ENCODE results near the gene GPC5. TPM values are rescaled to one million over a fixed set of nuclear protein-coding genes. Genes with fewer than 3 reads are reported as not detected.

Gene GPC5
- total and polyA plus RNA-seq, 2 of the 8 experiments (the other 6 are each of a cell fraction or from before 2014, with no cell fraction given): 0.20 to 0.39 TPM

DNA sequence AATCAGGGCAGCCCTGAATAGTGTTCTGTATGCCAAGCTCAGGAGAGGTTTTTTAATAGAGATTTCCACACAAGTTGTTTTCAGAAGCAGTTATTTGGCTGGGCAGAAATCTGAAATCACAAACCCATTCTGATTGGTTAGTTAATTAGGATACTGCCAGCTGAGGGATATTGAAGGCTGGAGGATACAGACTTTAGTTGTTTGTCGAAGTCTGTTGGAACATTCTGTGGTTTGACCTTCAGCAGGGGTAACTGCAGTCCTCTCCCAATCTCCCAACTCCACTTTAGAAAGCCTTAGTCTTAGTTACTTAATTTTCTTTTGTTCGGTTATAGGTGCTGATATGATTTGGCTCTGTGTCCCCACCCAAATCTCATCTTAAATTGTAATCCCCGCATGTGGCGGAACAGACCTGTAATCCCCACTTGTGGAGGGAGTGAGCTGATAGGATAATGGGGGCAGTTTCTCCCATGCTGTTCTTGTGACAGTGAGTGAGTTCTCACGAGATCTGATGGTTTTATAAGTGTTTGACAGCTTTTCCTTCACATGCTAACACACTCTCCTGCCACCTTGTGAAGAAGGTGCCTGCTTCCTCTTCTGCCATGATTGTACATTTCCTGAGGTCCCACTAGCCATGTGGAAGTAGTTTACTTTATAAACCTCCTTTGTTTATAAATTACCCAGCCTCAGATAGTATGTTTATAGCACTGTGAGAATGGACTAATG lies 169.2 kb downstream of the GPC5 start:
- no peaks in the 10 kb centered on the region for H3K36me3 ChIP-seq (ENCODE audit: control insufficient read depth in 2 of 4, insufficient read depth in 4 of 4, low read length in 3 of 4)
- H3K4me2 ChIP-seq (ENCODE audit: insufficient read depth in 1 of 2, low read depth in 2 of 2, low read length in 2 of 2): no peak overlapping the region
- no peak overlapping the region for H3K4me3 ChIP-seq (ENCODE audit: extremely low read depth in 1 of 4, insufficient read depth in 2 of 4, low read depth in 3 of 4, low read length in 4 of 4)
- DNase-seq (ENCODE audit: low read depth in 1 of 2, low spot score in 2 of 2): no peak
- H3K9ac ChIP-seq (replicated peaks in 1 of 4; ENCODE audit: extremely low read depth in 1 of 4, low read depth in 3 of 4, low read length in 3 of 4): no peak overlapping the region
- no peak overlapping the region for H4K8ac ChIP-seq (ENCODE audit: extremely low read depth, insufficient read depth, low read length)
- no peak overlapping the region for H2BK120ac ChIP-seq (replicated peaks; ENCODE audit: low read depth, low read length)
- ChIA-PET CTCF (ENCODE audit: partially characterized antibody) (interaction anchor here (1.0 to 2.5 kb wide), 4 partner anchors 10 to 161 kb away, joined by 3 to 14 read pairs (median 5); no protein-coding TSS in a partner anchor), POLR2A (ENCODE audit: partially characterized antibody) (interaction anchor here (0.6 to 0.7 kb wide), 2 partner anchors 9 to 176 kb away, joined by 3 to 4 read pairs; no protein-coding TSS in a partner anchor)
- H3K27me3 ChIP-seq (replicated peaks in 1 of 4; ENCODE audit: control insufficient read depth in 3 of 4, extremely low read depth in 1 of 4, insufficient read depth in 3 of 4, low read length in 3 of 4): no peaks in the 10 kb centered on the region
- no peaks in the 10 kb centered on the region for H3K23me2 ChIP-seq (ENCODE audit: low read depth, low read length)
- no peak overlapping the region for H2AK5ac ChIP-seq (ENCODE audit: low read depth, low read length)
- no peak overlapping the region for H3K56ac ChIP-seq (replicated peaks; ENCODE audit: insufficient read length, low read depth, low read length)
- H3K79me2 ChIP-seq (ENCODE audit: control insufficient read depth in 1 of 2, insufficient read depth in 2 of 2, low read length in 2 of 2): no peaks in the 10 kb centered on the region
- FAIRE-seq: no peak
- no peaks in the 10 kb centered on the region for H3K9me3 ChIP-seq (ENCODE audit: insufficient read depth in 2 of 2, low read depth in 1 of 2, low read length in 1 of 2)
- no peak overlapping the region for H3K4ac ChIP-seq (replicated peaks; ENCODE audit: insufficient read length, low read depth, low read length)
- no peak for TF ChIP-seq TAF7 (optimal IDR thresholded peaks at IDR 0.05; ENCODE audit: borderline replicate concordance, low read depth, low read length)
- no peak for TF ChIP-seq RBBP5 (IDR thresholded peaks at IDR 0.05; ENCODE audit: borderline replicate concordance, low read depth, low read length)
- no peak for TF ChIP-seq EP300 (IDR thresholded peaks at IDR 0.05; ENCODE audit: borderline replicate concordance in 1 of 2, low read depth in 2 of 2, low read length in 2 of 2)
- TF ChIP-seq CBX8 (IDR thresholded peaks at IDR 0.05; ENCODE audit: borderline replicate concordance, low read depth, low read length): no peak
- TF ChIP-seq KDM5A (IDR thresholded peaks at IDR 0.05; ENCODE audit: low read length): no peak
- TF ChIP-seq SP1 (IDR thresholded peaks at IDR 0.05; ENCODE audit: low read depth, low read length): no peak
- TF ChIP-seq, protein P1, sequence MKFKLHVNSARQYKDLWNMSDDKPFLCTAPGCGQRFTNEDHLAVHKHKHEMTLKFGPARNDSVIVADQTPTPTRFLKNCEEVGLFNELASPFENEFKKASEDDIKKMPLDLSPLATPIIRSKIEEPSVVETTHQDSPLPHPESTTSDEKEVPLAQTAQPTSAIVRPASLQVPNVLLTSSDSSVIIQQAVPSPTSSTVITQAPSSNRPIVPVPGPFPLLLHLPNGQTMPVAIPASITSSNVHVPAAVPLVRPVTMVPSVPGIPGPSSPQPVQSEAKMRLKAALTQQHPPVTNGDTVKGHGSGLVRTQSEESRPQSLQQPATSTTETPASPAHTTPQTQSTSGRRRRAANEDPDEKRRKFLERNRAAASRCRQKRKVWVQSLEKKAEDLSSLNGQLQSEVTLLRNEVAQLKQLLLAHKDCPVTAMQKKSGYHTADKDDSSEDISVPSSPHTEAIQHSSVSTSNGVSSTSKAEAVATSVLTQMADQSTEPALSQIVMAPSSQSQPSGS (IDR thresholded peaks at IDR 0.05; ENCODE audit: low read length): no peak
- no peak for TF ChIP-seq SUZ12 (IDR thresholded peaks at IDR 0.05; ENCODE audit: low read length)
- no peak for TF ChIP-seq SP4 (IDR thresholded peaks at IDR 0.05; ENCODE audit: low read length)
- TF ChIP-seq JUN (IDR thresholded peaks at IDR 0.05; ENCODE audit: low read depth, low read length): no peak
- no peak for TF ChIP-seq GTF2F1 (IDR thresholded peaks at IDR 0.05; ENCODE audit: borderline replicate concordance, low read depth, low read length)
- H2BK20ac ChIP-seq (ENCODE audit: low read length): no peak overlapping the region
- H3K4me1 ChIP-seq (replicated peaks in 1 of 4; ENCODE audit: control insufficient read depth in 3 of 4, insufficient read depth in 4 of 4, low read length in 3 of 4): no peaks in the 10 kb centered on the region
- no peaks in the 10 kb centered on the region for H3K79me1 ChIP-seq (ENCODE audit: low read depth, low read length)
- H3K14ac ChIP-seq (ENCODE audit: insufficient read length): no peak overlapping the region
- H4K91ac ChIP-seq (replicated peaks; ENCODE audit: insufficient read length, low read length): no peak overlapping the region
- no peak overlapping the region for H3K23ac ChIP-seq (ENCODE audit: insufficient read length)
- no peak overlapping the region for H2AFZ ChIP-seq (ENCODE audit: low read length)
- H2BK12ac ChIP-seq (ENCODE audit: low read depth, low read length): no peak overlapping the region
- H2BK5ac ChIP-seq (ENCODE audit: low read depth, low read length): no peak overlapping the region
- H4K5ac ChIP-seq (ENCODE audit: insufficient read length, low read depth, low read length): no peak overlapping the region
- no peak overlapping the region for H2BK15ac ChIP-seq (ENCODE audit: low read length)
- no peaks in the 10 kb centered on the region for H4K20me1 ChIP-seq (replicated peaks in 1 of 2; ENCODE audit: control insufficient read depth in 1 of 2, insufficient read depth in 2 of 2, low read length in 2 of 2)
- H3K18ac ChIP-seq (ENCODE audit: extremely low read depth, low read length): no peak overlapping the region
- WGBS, 2 experiments (ENCODE audit: extremely low coverage in 1 of 2, insufficient coverage in 1 of 2, insufficient read length in 1 of 2, insufficient replicate concordance in 2 of 2, low coverage in 1 of 2, low lambda C conversion rate in 2 of 2, missing lambda C conversion rate in 1 of 2): 87% methylated on average over 5 of the region's 5 CpGs; no CpG with 5 or more reads in 1 of the 2 experiments
- no peak overlapping the region for H3K27ac ChIP-seq (ENCODE audit: low read depth, low read length)

Data from H1 (cell line).